ENCODE data around the gene LMNB1. TPM values are rescaled to one million over a fixed set of nuclear protein-coding genes. Genes with fewer than 3 reads are reported as not detected.
"Not testable (repeated sequence)": the region's sequence is repeated elsewhere in the genome, so short reads cannot be mapped to it uniquely, and the experiment has no call there.

The LMNB1 gene
- total RNA-seq, 2 donors from 2014 or later, result 3.7 to 6.2 TPM

GRCh38 chr5:126847826-126848251 lies 70.9 kb downstream of the LMNB1 start:
- no peak for DNase-seq
- intact Hi-C loops (cut with DNase I), result loop anchor here in 1 of 2 donors (5.0 kb wide), 1 partner anchor 194 kb away; no protein-coding TSS in a partner anchor
- peak; percentile 64 to 69 for ATAC-seq

GRCh38 chr5:126848253-126848652 lies 71.3 kb downstream of the LMNB1 start:
- intact Hi-C loops (cut with DNase I), result loop anchor here in 1 of 2 donors (5.0 kb wide), 1 partner anchor 194 kb away; no protein-coding TSS in a partner anchor
- peak; percentile 7 to 45 for ATAC-seq
- DNase-seq, result no peak

GRCh38 chr5:126849101-126849678 lies 72.3 kb downstream of the LMNB1 start:
- intact Hi-C loops (cut with DNase I), result loop anchor here in 1 of 2 donors (5.0 kb wide), 1 partner anchor 193 kb away; no protein-coding TSS in a partner anchor
- peak; percentile 34 to 77 for ATAC-seq
- DNase-seq, result peak; percentile 50

GRCh38 chr5:126851501-126852011 lies 74.6 kb downstream of the LMNB1 start:
- peak; percentile 51 for DNase-seq
- intact Hi-C loops (cut with DNase I), result no loop called here
- peak; percentile 17 to 42 for ATAC-seq

GRCh38 chr5:126852091-126852571 lies 75.2 kb downstream of the LMNB1 start:
- DNase-seq (no peak), ATAC-seq (peak; percentile 29 to 49)
- intact Hi-C loops (cut with DNase I), result no loop called here

GRCh38 chr5:126852841-126853271 lies 75.9 kb downstream of the LMNB1 start:
- DNase-seq (no peak), ATAC-seq (no peak)
- intact Hi-C loops (cut with DNase I), result no loop called here

- ATAC-seq; DNase-seq; intact Hi-C loops (cut with DNase I): not testable (repeated sequence)
Observed at GRCh38 chr5:126853541-126854307, 76.8 kb downstream of the LMNB1 start.

GRCh38 chr5:126854526-126855110 lies 77.7 kb downstream of the LMNB1 start:
- intact Hi-C loops (cut with DNase I), result no loop called here
- ATAC-seq, result no peak
- DNase-seq, result no peak

GRCh38 chr5:126855266-126855665 lies 78.3 kb downstream of the LMNB1 start:
- DNase-seq (no peak), ATAC-seq (no peak)
- intact Hi-C loops (cut with DNase I), result no loop called here

GRCh38 chr5:126857472-126858410 lies 80.8 kb downstream of the LMNB1 start:
- ATAC-seq, result peak; percentile 80 to 90
- DNase-seq, result no peak
- intact Hi-C loops (cut with DNase I), result no loop called here

- DNase-seq, result no peak
- ATAC-seq, result no peak
- intact Hi-C loops (cut with DNase I), result no loop called here
Observed at GRCh38 chr5:126858441-126858840, 81.5 kb downstream of the LMNB1 start.

- DNase-seq (no peak), ATAC-seq (no peak)
- intact Hi-C loops (cut with DNase I), result no loop called here
Observed at GRCh38 chr5:126863402-126863801, 86.5 kb downstream of the LMNB1 start.

- DNase-seq (no peak), ATAC-seq (no peak)
- intact Hi-C loops (cut with DNase I), result no loop called here
Observed at GRCh38 chr5:126864042-126864688, 87.2 kb downstream of the LMNB1 start.

GRCh38 chr5:126865299-126865698 lies 88.4 kb downstream of the LMNB1 start:
- intact Hi-C loops (cut with DNase I), result no loop called here
- no peak for DNase-seq
- peak in 1 of 2 donors; percentile 79 for ATAC-seq

- peak; percentile 17 to 80 for ATAC-seq
- intact Hi-C loops (cut with DNase I), result no loop called here
- DNase-seq, result no peak
Observed at GRCh38 chr5:126866851-126867636, 90.1 kb downstream of the LMNB1 start.

GRCh38 chr5:126868338-126869004 lies 91.5 kb downstream of the LMNB1 start:
- ATAC-seq (no peak), DNase-seq (no peak)
- intact Hi-C loops (cut with DNase I), result no loop called here

GRCh38 chr5:126869005-126869451 lies 92.1 kb downstream of the LMNB1 start:
- intact Hi-C loops (cut with DNase I), result no loop called here
- ATAC-seq, result peak; percentile 45 to 74
- DNase-seq, result peak; percentile 55

Measured in left cardiac atrium (tissue), 4 donors.